Breast epithelium (tissue), 4 donors: ENCODE measurements around the gene MCL1. TPM values are rescaled to one million over a fixed set of nuclear protein-coding genes. Genes with fewer than 3 reads are reported as not detected.
"Not testable (repeated sequence)": the region's sequence is repeated elsewhere in the genome, so short reads cannot be mapped to it uniquely, and the experiment has no call there.

ENCODE experiments used
- DNase-seq, 2 donors: peaks; one replicate each; pipeline ENCODE4 v3.0.0-alpha.2; 2019; ENCODE audit warnings: low spot score in 2 of 2
- H3K27ac ChIP-seq, 2 donors: fragments of 200-600 bp; sonication (generic) in 1 of 2; one replicate each; pipeline ENCODE4 v1.5.1; 2016 to 2019; ENCODE audit warnings: mild to moderate bottlenecking in 1 of 2
- H3K27me3 ChIP-seq, 2 donors: fragments of 200-600 bp; sonication (generic) in 1 of 2; one replicate each; pipeline versions ENCODE4 v1.5.1 to v1.6.0; 2017 to 2019; ENCODE audit warnings: control low read depth in 1 of 2, mild to moderate bottlenecking in 1 of 2
- H3K36me3 ChIP-seq: fragments of 200-600 bp; one replicate; pipeline ENCODE4 v1.5.1; 2019
- H3K4me1 ChIP-seq, 2 donors: fragments of 200-600 bp; sonication (generic); one replicate each; pipeline ENCODE4 v1.5.1; 2016 to 2019; ENCODE audit warnings: control low read depth in 1 of 2
- H3K4me3 ChIP-seq, 3 donors: fragments of 200-600 bp; sonication (generic); 1 replicate in 2 of 3; 2 replicates in 1 of 3; pipeline ENCODE4 v1.5.1; 2016 to 2019; ENCODE audit warnings: mild to moderate bottlenecking in 3 of 3, moderate library complexity in 2 of 3
- H3K9me3 ChIP-seq, 2 donors: fragments of 200-600 bp; sonication (generic) in 1 of 2; one replicate each; pipeline ENCODE4 v1.5.1; 2016 to 2019; ENCODE audit warnings: control low read depth in 1 of 2
- POLR2A ChIP-seq: fragments of 450-650 bp; IDR thresholded peaks from one replicate; pipeline ENCODE4 v1.6.1; 2016; ENCODE audit warnings: antibody characterized with exemption, mild to moderate bottlenecking, moderate library complexity
- POLR2AphosphoS5 ChIP-seq, 3 donors: sonication (generic); formaldehyde crosslinking; IDR thresholded peaks; one replicate each; pipeline ENCODE4 v1.6.1; 2017; ENCODE audit warnings: antibody characterized with exemption in 3 of 3
- intact Hi-C: fragments of 100-400 bp; cut with DNase I; formaldehyde crosslinking; loops from one replicate; pipeline ENCODE4 v1.15.1; 2023; ENCODE audit warnings: low total_unique reads
- total RNA-seq, 3 donors: library from RNA; depleted of rRNA; stranded (reverse); fragments of >200 nt; gene quantifications; one replicate each; pipeline ENCODE4 v1.1.0, GENCODE V29; 2016
- TF ChIP-seq, protein P1 (sequence below), 3 donors: fragments of 450-650 bp; IDR thresholded peaks; one replicate each; pipeline ENCODE4 v1.5.1; 2016 to 2017; ENCODE audit warnings: antibody characterized with exemption in 3 of 3, mild to moderate bottlenecking in 3 of 3, moderate library complexity in 3 of 3

MCL1 gene
- total RNA-seq, 3 donors from 2014 or later = 257 to 535 (median 333) TPM

DNA sequence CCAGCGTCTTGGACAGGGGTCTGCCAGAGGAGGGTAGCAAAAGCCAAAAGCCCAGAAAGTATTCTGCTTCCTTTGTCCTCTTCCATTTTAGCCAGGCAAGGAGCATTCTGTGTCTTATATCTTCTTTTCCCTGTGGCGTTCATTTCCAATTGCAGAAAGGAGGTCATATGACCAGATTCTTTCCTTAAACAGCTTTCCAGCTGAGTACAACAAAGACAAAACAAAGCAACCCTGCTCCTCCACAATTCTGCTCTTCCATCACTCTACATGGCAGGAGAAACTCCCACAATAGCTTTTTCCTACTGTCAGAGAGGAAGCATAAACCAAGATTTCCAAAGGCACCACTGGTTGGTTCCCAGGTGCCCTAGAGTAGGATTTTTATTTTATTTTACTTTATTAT, 30.3 kb upstream of the MCL1 start:
- no peak for TF ChIP-seq POLR2AphosphoS5 (IDR thresholded peaks at IDR 0.05)
- TF ChIP-seq, protein P1, sequence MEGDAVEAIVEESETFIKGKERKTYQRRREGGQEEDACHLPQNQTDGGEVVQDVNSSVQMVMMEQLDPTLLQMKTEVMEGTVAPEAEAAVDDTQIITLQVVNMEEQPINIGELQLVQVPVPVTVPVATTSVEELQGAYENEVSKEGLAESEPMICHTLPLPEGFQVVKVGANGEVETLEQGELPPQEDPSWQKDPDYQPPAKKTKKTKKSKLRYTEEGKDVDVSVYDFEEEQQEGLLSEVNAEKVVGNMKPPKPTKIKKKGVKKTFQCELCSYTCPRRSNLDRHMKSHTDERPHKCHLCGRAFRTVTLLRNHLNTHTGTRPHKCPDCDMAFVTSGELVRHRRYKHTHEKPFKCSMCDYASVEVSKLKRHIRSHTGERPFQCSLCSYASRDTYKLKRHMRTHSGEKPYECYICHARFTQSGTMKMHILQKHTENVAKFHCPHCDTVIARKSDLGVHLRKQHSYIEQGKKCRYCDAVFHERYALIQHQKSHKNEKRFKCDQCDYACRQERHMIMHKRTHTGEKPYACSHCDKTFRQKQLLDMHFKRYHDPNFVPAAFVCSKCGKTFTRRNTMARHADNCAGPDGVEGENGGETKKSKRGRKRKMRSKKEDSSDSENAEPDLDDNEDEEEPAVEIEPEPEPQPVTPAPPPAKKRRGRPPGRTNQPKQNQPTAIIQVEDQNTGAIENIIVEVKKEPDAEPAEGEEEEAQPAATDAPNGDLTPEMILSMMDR (IDR thresholded peaks at IDR 0.05) = no peak
- no peak for TF ChIP-seq POLR2A
- intact Hi-C loops = no loop called here
- Histone ChIP-seq H3K36me3 (no peaks in the 10 kb centered on the region), H3K4me1 (peaks cover 0 to 17% of the 10 kb centered on the region in 2 donors), H3K4me3 (no peak overlapping the region), H3K27ac (peak overlapping the region; percentile 87 to 93), H3K27me3 (no peaks in the 10 kb centered on the region), H3K9me3 (no peaks in the 10 kb centered on the region)
- DNase-seq = no peak

DNA sequence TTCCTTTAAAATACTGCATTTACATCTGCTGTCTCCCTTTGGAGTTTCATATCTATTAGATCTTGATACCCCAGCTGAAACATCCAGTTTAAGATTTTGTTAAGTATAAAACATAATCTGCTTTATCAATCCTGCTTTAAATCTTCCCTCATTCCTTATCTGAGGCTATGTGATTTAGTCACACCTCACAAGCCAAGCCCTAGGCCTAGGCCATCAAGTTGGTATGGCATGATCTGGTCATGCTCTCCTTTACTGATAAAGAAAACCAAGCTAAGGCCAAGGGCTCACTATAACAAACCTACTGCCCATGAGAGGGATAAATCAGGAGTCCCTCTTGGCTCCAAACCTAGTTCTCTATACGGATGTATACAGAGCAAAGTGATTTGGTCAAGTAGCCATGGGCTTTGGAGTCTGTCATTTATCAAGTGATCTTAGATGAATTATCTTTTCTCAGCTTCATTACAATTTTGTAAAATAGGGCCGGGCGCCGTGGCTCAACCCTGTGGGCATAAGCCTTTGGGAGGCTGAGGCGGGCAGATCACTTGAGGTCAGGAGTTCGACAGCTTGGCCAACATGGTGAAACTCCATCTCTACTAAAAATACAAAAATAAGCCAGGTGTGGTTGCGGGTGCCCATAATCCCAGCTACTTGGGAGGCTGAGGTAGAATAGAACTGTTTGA, 27.2 kb upstream of the MCL1 start:
- Histone ChIP-seq H3K4me1 (peaks cover 5 to 9% of the 10 kb centered on the region in 2 donors), H3K27me3 (no peaks in the 10 kb centered on the region), H3K36me3 (no peaks in the 10 kb centered on the region), H3K27ac (peak overlapping the region in 1 of 2 donors; percentile 48), H3K4me3 (no peak overlapping the region), H3K9me3 (no peaks in the 10 kb centered on the region)
- intact Hi-C loops = no loop called here
- no peak for TF ChIP-seq POLR2AphosphoS5 (IDR thresholded peaks at IDR 0.05)
- no peak for DNase-seq

DNA sequence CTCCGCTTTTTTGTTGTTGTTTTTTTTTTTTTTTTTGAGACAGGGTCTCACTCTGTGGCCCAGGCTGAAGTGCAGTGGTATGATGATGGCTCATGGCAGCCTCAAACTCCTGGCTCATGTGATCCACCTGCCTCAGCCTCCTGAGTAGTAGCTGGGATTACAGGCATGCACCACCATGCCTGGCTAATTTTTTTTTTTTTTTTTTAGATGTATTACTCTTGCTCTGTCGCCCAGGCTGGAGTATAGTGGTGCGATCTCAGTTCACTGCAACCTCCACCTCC, 26.0 kb upstream of the MCL1 start:
- H3K27me3 ChIP-seq, DNase-seq, H3K9me3 ChIP-seq, H3K4me1 ChIP-seq, H3K36me3 ChIP-seq, intact Hi-C loops, H3K4me3 ChIP-seq: not testable (repeated sequence)
- H3K27ac ChIP-seq = peak overlapping the region; percentile 93

DNA sequence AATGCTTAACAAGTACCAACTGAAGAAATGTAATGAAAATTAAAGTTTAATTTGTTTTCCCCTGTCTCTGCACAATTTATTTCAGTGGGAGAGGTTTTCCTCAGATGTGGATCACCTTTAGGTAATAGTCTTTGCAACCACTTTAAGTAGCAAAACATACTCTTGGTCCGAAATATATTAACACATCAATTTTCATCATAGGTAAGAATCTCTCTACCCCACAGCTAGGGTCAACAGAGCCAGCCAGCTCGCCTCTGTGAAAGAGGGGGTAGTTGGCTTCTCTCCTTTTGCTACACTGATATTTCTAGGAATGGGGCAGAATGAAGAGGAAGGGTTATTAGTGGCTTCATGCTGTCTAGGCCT, 24.8 kb upstream of the MCL1 start:
- intact Hi-C loops = no loop called here
- no peaks in the 10 kb centered on the region for H3K9me3 ChIP-seq
- H3K4me3 ChIP-seq = no peak overlapping the region
- peak overlapping the region; percentile 93 for H3K27ac ChIP-seq
- H3K27me3 ChIP-seq = no peaks in the 10 kb centered on the region
- peaks cover 0 to 5% of the 10 kb centered on the region in 2 donors for H3K4me1 ChIP-seq
- no peak for TF ChIP-seq POLR2AphosphoS5 (IDR thresholded peaks at IDR 0.05)
- TF ChIP-seq, protein P1 (IDR thresholded peaks at IDR 0.05) = no peak
- TF ChIP-seq POLR2A = no peak
- no peak for DNase-seq
- no peaks in the 10 kb centered on the region for H3K36me3 ChIP-seq

DNA sequence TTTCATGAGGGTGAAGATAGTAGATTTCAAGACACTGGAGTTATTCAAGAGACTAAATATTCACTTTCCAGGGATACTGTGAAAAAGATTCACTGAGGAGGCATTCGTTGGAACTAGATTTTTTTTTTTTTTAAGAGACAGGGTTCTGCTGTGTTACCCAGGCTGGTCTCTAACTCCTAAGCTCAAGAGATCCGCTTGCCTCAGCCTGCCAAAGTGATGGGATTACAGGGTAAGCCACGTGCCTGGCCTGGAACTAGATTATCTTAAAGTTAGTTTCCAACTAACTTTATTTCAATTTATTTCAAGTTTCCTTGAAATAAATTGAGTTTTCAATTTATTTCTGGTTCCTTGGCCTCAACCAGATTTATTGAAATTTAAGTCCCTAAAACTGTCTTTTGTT, 24.3 kb upstream of the MCL1 start:
- no peak for DNase-seq
- TF ChIP-seq POLR2A (no peak), POLR2AphosphoS5 (IDR thresholded peaks at IDR 0.05) (no peak)
- TF ChIP-seq, protein P1 (IDR thresholded peaks at IDR 0.05) = no peak
- H3K36me3 ChIP-seq = no peaks in the 10 kb centered on the region
- intact Hi-C loops = no loop called here
- H3K27me3 ChIP-seq = no peaks in the 10 kb centered on the region
- H3K4me3 ChIP-seq = no peak overlapping the region
- H3K27ac ChIP-seq = peak overlapping the region; percentile 93
- H3K4me1 ChIP-seq = peaks cover 0 to 5% of the 10 kb centered on the region in 2 donors
- no peaks in the 10 kb centered on the region for H3K9me3 ChIP-seq

DNA sequence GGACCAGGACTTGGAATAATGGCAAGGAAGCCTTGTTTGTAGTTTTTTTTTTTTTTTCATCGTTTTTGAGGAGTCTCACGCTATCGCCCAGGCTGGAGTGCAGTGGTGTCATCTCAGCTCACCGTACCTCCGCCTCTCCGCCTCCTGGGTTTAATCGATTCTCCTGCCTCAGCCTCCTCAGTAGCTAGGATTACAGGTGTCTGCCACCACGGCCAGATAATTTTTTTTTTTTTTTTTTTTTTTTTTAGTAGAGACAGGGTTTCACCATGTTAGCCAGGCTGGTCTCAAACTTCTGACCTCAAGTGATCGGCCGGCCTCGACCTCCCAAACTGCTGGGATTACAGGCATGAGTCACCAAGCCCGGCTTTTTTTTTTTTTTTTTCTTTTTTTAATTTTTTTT, 23.0 kb upstream of the MCL1 start:
- H3K4me1 ChIP-seq, H3K36me3 ChIP-seq, DNase-seq, H3K27me3 ChIP-seq, intact Hi-C loops, H3K27ac ChIP-seq, H3K9me3 ChIP-seq, H3K4me3 ChIP-seq: not testable (repeated sequence)

DNA sequence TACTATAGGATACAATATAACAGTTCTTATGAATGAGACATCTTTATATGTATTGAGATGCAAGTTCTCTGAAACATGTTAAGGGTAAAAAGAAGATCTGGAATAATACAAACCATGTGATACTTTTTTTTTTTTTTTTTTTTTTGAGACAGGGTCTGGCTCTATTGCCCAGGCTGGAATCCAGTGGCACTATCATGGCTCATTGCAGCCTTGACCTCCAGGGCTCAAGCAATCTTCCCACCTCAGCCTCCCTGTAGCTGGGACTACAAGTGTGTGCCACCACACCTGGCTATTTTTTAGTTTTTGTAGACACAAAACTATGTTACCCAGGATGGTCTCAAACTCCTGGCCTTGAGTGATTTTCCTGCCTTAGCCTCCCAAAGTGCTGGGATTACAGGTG, 22.1 kb upstream of the MCL1 start:
- intact Hi-C loops = no loop called here
- H3K27ac ChIP-seq = no peak overlapping the region
- H3K4me3 ChIP-seq = no peak overlapping the region
- TF ChIP-seq, protein P1 (IDR thresholded peaks at IDR 0.05) = no peak
- TF ChIP-seq POLR2AphosphoS5 (IDR thresholded peaks at IDR 0.05) = no peak
- no peak for TF ChIP-seq POLR2A
- peaks cover 0 to 5% of the 10 kb centered on the region in 2 donors for H3K4me1 ChIP-seq
- no peaks in the 10 kb centered on the region for H3K27me3 ChIP-seq
- no peaks in the 10 kb centered on the region for H3K9me3 ChIP-seq
- no peak for DNase-seq
- H3K36me3 ChIP-seq = no peaks in the 10 kb centered on the region

DNA sequence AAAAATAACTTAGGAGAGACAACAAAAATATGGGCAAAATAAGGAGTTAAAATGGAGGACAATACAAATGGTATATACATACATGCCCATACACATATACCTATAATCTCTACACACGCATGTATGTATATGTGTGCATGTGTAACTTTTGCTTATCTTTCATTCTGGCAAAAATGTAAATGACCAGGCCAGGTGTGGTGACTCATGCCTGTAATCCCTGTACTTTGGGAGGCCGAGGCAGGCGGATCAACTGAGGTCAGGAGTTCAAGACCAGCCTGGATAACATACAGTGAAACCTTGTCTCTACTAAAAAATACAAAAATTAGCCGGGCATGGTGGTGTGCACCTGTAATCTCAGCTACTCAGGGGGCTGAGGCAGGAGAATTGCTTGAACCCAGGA, 18.9 kb upstream of the MCL1 start:
- H3K36me3 ChIP-seq, H3K27ac ChIP-seq, H3K4me3 ChIP-seq, intact Hi-C loops, H3K4me1 ChIP-seq, H3K9me3 ChIP-seq, H3K27me3 ChIP-seq, DNase-seq: not testable (repeated sequence)
